HCT116 (cell line): Measurements from ENCODE around the gene RASSF7. TPM values are rescaled to one million over a fixed set of nuclear protein-coding genes. Genes with fewer than 3 reads are reported as not detected.
A peak's percentile ranks its signal among the peaks of the same experiment; 100 is the strongest.

Source experiments
- ATAC-seq: fragments of 200-7000 bp; cut with Tn5 transposase; 2 replicates; pipeline ENCODE4 v1.9.1; 2020; ENCODE audit warnings: mild to moderate bottlenecking, moderate library complexity
- BruUV-seq: library from RNA; stranded (reverse); fragments of 400-500 nt; replicated peaks from 2 replicates; lab custom pipeline; 2021; lab: Mats Ljungman, UMichigan
- CTCF ChIA-PET: fragments of 300-600 bp; sonication (Branson Sonifier 250); formaldehyde crosslinking; loops from one replicate; lab custom pipeline; 2021; ENCODE audit warnings: antibody characterized with exemption; lab: Charles Lee
- POLR2A ChIA-PET: fragments of 300-600, 350-600 bp; sonication (Branson Sonifier 250); formaldehyde crosslinking; loops from one replicate; lab custom pipeline; 2021; ENCODE audit warnings: antibody characterized with exemption; lab: Charles Lee
- RAD21 ChIA-PET, 2 experiments: fragments of 300-600 bp; sonication (Branson Sonifier 250); formaldehyde crosslinking; loops; one replicate each; lab custom pipeline; 2023; ENCODE audit warnings: low total read pairs in 2 of 2; ENCODE audit not compliant: uncharacterized antibody in 2 of 2, unreplicated experiment in 2 of 2, low non-redundant PET in 1 of 2; lab: Charles Lee
- DNase-seq: peaks from one replicate; pipeline ENCODE4 v3.0.0-alpha.2; 2010; ENCODE audit warnings: low read depth, low spot score
- H2AFZ ChIP-seq: fragments of 200-600 bp; shearing (Covaris generic), sonication (generic); 2 replicates; pipeline ENCODE4 v1.6.1; 2017; ENCODE audit warnings: low read depth, mixed run types, mixed read lengths, antibody characterized with exemption, low read length; ENCODE audit not compliant: poor library complexity, severe bottlenecking
- H3K27ac ChIP-seq: 2 replicates; pipeline ENCODE4 v1.5.1; 2012; ENCODE audit warnings: low read depth, low read length
- H3K27me3 ChIP-seq: fragments of 200-600 bp; sonication (generic); 2 replicates; pipeline ENCODE4 v1.6.1; 2016; ENCODE audit warnings: mixed run types, low read length, mixed read lengths; ENCODE audit not compliant: insufficient read depth
- H3K36me3 ChIP-seq, 2 experiments: fragments of 200-500 bp in 1 of 2; fragments of 200-600 bp in 1 of 2; sonication (Bioruptor generic) in 1 of 2; sonication (generic) in 1 of 2; 2 replicates each; pipeline versions ENCODE4 v1.5.1 to v1.6.1; 2014 to 2016; ENCODE audit warnings: low read length in 2 of 2, inconsistent platforms in 1 of 2, mixed read lengths in 1 of 2, mixed run types in 1 of 2; ENCODE audit not compliant: insufficient read depth in 2 of 2, control insufficient read depth in 1 of 2
- H3K4me1 ChIP-seq, 2 experiments: fragments of 200-600 bp in 1 of 2; sonication (generic) in 1 of 2; 2 replicates each; pipeline versions ENCODE4 v1.5.1 to v1.6.1; 2012 to 2017; ENCODE audit warnings: low read length in 2 of 2, inconsistent platforms in 1 of 2, mild to moderate bottlenecking in 1 of 2, mixed read lengths in 1 of 2, mixed run types in 1 of 2, moderate library complexity in 1 of 2; ENCODE audit not compliant: insufficient read depth in 2 of 2, control insufficient read depth in 1 of 2
- H3K4me2 ChIP-seq: fragments of 200-600 bp; sonication (generic); 2 replicates; pipeline ENCODE4 v1.6.1; 2017; ENCODE audit warnings: mixed run types, low read length, mixed read lengths
- H3K4me3 ChIP-seq, 2 experiments: fragments of 200-600 bp in 1 of 2; sonication (generic) in 1 of 2; replicated peaks in 1 of 2; 2 replicates each; pipeline ENCODE4 v1.5.1; 2011 to 2016; ENCODE audit warnings: low read length in 2 of 2, control low read depth in 1 of 2, low read depth in 1 of 2, mild to moderate bottlenecking in 1 of 2, mixed read lengths in 1 of 2, mixed run types in 1 of 2
- H3K79me2 ChIP-seq: fragments of 200-600 bp; sonication (generic); 2 replicates; pipeline ENCODE4 v1.6.1; 2017; ENCODE audit warnings: mild to moderate bottlenecking, mixed run types, low read length, moderate library complexity, mixed read lengths; ENCODE audit not compliant: insufficient read depth
- H3K9ac ChIP-seq: fragments of 200-600 bp; sonication (generic); 2 replicates; pipeline ENCODE4 v1.6.1; 2016; ENCODE audit warnings: low read length, mixed read lengths
- H3K9me2 ChIP-seq: fragments of 200-600 bp; sonication (generic), shearing (Covaris generic); 2 replicates; pipeline ENCODE4 v1.6.1; 2017; ENCODE audit warnings: mixed run types, mild to moderate bottlenecking, moderate library complexity; ENCODE audit not compliant: insufficient read depth
- H3K9me3 ChIP-seq, 2 experiments: fragments of 200-500 bp in 1 of 2; fragments of 200-600 bp in 1 of 2; sonication (Bioruptor generic) in 1 of 2; sonication (generic) in 1 of 2; 2 replicates each; pipeline ENCODE4 v1.6.1; 2014 to 2017; ENCODE audit warnings: low read length in 2 of 2, mixed read lengths in 2 of 2, inconsistent platforms in 1 of 2, low read depth in 1 of 2, mild to moderate bottlenecking in 1 of 2, mixed run types in 1 of 2, moderate library complexity in 1 of 2; ENCODE audit not compliant: control insufficient read depth in 1 of 2, insufficient read depth in 1 of 2
- H4K20me1 ChIP-seq: fragments of 200-600 bp; sonication (generic), shearing (Covaris generic); 2 replicates; pipeline ENCODE4 v1.6.1; 2017; ENCODE audit warnings: mixed run types, mild to moderate bottlenecking, moderate library complexity; ENCODE audit not compliant: insufficient read depth
- CBX3 ChIP-seq: IDR thresholded peaks from 2 replicates; pipeline ENCODE4 v1.6.1; 2012; ENCODE audit warnings: low read depth
- CEBPB ChIP-seq: IDR thresholded peaks from 2 replicates; pipeline ENCODE4 v1.6.1; 2012; ENCODE audit warnings: low read depth
- RAD21 ChIP-seq: IDR thresholded peaks from 2 replicates; pipeline ENCODE4 v1.6.1; 2012; ENCODE audit warnings: low read depth, mild to moderate bottlenecking
- SP1 ChIP-seq: IDR thresholded peaks from 2 replicates; pipeline ENCODE4 v1.6.1; 2012; ENCODE audit warnings: low read depth
- ZFX ChIP-seq: fragments of 450-650 bp; IDR thresholded peaks from 2 replicates; pipeline ENCODE4 v1.6.1; 2017
- intact Hi-C: fragments of 100-400 bp; cut with micrococcal nuclease; formaldehyde crosslinking; loops from 2 replicates; pipeline ENCODE4 v1.10.0; 2022
- total RNA-seq: library from RNA; stranded (reverse); gene quantifications from one replicate; pipeline ENCODE4 v1.2.1, GENCODE V29; 2021; ENCODE audit not compliant: unreplicated experiment
- TF ChIP-seq, protein P1 (sequence below): IDR thresholded peaks from 2 replicates; pipeline ENCODE4 v1.6.1; 2012
- TF ChIP-seq, protein P2 (sequence below), 3 experiments: fragments of 200-600 bp in 1 of 3; sonication (generic) in 1 of 3; IDR thresholded peaks in 2 of 3; conservative IDR thresholded peaks in 1 of 3; 2 replicates each; pipeline ENCODE4 v1.5.1; 2012 to 2017; ENCODE audit warnings: low read depth in 2 of 3, low read length in 2 of 3, antibody characterized with exemption in 1 of 3, borderline replicate concordance in 1 of 3, control low read depth in 1 of 3, mild to moderate bottlenecking in 1 of 3, mixed read lengths in 1 of 3, mixed run types in 1 of 3, moderate library complexity in 1 of 3; ENCODE audit not compliant: insufficient read depth in 1 of 3
- TF ChIP-seq, protein P3 (sequence below): IDR thresholded peaks from 2 replicates; pipeline ENCODE4 v1.6.1; 2012

RASSF7 gene
- total RNA-seq, 1 experiment from 2014 or later, result 35.9 TPM

DNA sequence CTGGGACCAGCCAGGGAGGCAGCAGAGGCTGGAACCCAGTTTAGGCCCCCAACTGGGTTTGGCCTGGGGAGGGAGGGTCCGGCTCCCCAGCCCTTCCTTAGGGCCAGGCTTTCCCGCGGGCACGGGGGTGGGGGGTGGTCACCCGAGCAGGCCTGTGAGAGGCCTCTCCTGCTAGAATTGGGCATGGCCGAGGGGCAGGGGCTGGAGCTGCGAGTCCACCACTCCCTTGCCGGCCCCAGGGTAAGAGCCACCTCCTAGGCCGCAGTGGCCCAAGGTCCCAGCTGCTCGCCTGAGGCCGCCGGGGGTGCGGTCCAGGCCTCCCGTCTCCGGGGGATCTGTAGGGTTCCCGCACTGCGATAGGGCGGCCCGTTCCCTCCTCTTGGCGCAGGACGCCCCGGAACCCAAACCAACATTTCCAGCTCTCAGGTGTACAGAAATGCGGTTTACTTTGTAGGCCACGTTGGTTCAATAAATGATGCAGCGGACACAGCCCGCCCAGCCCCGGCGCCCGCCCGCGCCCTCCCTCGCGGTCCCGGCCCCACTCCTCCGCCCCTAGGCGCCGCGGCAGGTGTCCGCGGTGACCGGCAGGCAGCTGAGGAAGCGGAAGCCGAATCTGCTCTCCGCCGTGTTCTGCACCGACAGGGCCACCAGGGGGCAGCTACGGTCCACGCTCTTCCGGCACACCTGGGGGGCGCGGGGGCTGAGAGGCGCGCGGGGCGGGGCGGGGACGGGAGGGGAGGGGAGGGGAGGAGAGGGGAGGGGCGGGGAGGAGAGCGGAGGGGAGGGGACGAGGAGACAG, 6.1 kb upstream of the RASSF7 start:
- Histone ChIP-seq H3K4me1 (peaks cover 14 to 22% of the 10 kb centered on the region in 2 experiments), H2AFZ (no peak overlapping the region), H3K4me3 (peak overlapping the region; percentile 28 to 47), H3K9me3 (no peaks in the 10 kb centered on the region), H3K9ac (peak overlapping the region; percentile 32; the same call in 1 of the 2 replicates), H3K27me3 (no peaks in the 10 kb centered on the region), H3K27ac (peak overlapping the region; percentile 65; the same call in 1 of the 2 replicates), H3K79me2 (no peaks in the 10 kb centered on the region), H3K4me2 (peak overlapping the region; percentile 80), H3K36me3 (no peaks in the 10 kb centered on the region), H4K20me1 (no peaks in the 10 kb centered on the region), H3K9me2 (no peaks in the 10 kb centered on the region)
- RAD21 ChIA-PET, result interaction anchor here in 1 of 2 experiments (1.0 kb wide), 1 partner anchor 168 kb away, joined by 3 read pairs; no protein-coding TSS in a partner anchor
- TF ChIP-seq CBX3 (no peak), CEBPB (no peak), SP1 (no peak), ZFX (peak; percentile 32; the same call in 1 of the 2 replicates), RAD21 (no peak)
- TF ChIP-seq, protein P1, sequence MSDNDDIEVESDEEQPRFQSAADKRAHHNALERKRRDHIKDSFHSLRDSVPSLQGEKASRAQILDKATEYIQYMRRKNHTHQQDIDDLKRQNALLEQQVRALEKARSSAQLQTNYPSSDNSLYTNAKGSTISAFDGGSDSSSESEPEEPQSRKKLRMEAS, result no peak
- TF ChIP-seq, protein P2, sequence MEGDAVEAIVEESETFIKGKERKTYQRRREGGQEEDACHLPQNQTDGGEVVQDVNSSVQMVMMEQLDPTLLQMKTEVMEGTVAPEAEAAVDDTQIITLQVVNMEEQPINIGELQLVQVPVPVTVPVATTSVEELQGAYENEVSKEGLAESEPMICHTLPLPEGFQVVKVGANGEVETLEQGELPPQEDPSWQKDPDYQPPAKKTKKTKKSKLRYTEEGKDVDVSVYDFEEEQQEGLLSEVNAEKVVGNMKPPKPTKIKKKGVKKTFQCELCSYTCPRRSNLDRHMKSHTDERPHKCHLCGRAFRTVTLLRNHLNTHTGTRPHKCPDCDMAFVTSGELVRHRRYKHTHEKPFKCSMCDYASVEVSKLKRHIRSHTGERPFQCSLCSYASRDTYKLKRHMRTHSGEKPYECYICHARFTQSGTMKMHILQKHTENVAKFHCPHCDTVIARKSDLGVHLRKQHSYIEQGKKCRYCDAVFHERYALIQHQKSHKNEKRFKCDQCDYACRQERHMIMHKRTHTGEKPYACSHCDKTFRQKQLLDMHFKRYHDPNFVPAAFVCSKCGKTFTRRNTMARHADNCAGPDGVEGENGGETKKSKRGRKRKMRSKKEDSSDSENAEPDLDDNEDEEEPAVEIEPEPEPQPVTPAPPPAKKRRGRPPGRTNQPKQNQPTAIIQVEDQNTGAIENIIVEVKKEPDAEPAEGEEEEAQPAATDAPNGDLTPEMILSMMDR (IDR thresholded peaks at IDR 0.05 in 2 of 3, conservative IDR thresholded peaks at IDR 0.05 in 1 of 3; ENCODE audit: borderline replicate concordance in 1 of 3, insufficient read depth in 1 of 3, low read depth in 2 of 3, low read length in 2 of 3), result peak in 2 of 3 experiments; percentile 47 to 59; a peak in 4 of 6 replicates
- TF ChIP-seq, protein P3, sequence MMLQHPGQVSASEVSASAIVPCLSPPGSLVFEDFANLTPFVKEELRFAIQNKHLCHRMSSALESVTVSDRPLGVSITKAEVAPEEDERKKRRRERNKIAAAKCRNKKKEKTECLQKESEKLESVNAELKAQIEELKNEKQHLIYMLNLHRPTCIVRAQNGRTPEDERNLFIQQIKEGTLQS, result no peak
- intact Hi-C loops, result loop anchor here (2.0 kb wide), 1 partner anchor 174 kb away; no protein-coding TSS in a partner anchor
- ATAC-seq, result peak; percentile 78
- POLR2A ChIA-PET, result interaction anchor here (0.6 to 0.9 kb wide), 3 partner anchors 21 to 149 kb away, joined by 3 to 4 read pairs (median 3); partner anchors contain the start of gene PHRF1
- CTCF ChIA-PET, result interaction anchor here (0.8 to 1.1 kb wide), 4 partner anchors 21 to 229 kb away, joined by 3 to 5 read pairs (median 4); no protein-coding TSS in a partner anchor
- BruUV-seq, result no TSS peak
- DNase-seq, result peak; percentile 44
